ENCODE data around the gene H19. TPM values are rescaled to one million over a fixed set of nuclear protein-coding genes. Genes with fewer than 3 reads are reported as not detected.

The H19 gene
- total RNA-seq, 1 donor from 2014 or later: not detected

- intact Hi-C loops (cut with micrococcal nuclease): no loop called here
Measured at GRCh38 chr11:1947592-1948237, 49.9 kb downstream of the H19 start.

GRCh38 chr11:1946812-1947484 is 50.7 kb downstream of the H19 start, which contains the start of gene MRPL23:
Gene MRPL23 (plus strand): TSS chr11:1947332. CDS start chr11:1947363, 31 bp downstream.
- intact Hi-C loops (cut with micrococcal nuclease): no loop called here

Other genes with a start within 250 kb of the H19 start
- gene IFITM10, start 247.2 kb downstream of the H19 start, total RNA-seq: 0.66 and 0.68 TPM in 2 replicates
- 118 and 121 TPM in 2 replicates for gene CTSD, start 233.9 kb downstream of the H19 start, total RNA-seq
- not detected in 2 replicates for gene SYT8, start 162.9 kb downstream of the H19 start, total RNA-seq
- gene TNNI2, start 158.9 kb downstream of the H19 start, total RNA-seq: 0.70 and 0.75 TPM in 2 replicates
- gene LSP1, start 144.8 kb downstream of the H19 start, total RNA-seq: 600 and 607 TPM in 2 replicates
- not detected in 2 replicates for gene PRR33, start 105.9 kb downstream of the H19 start, total RNA-seq
- 4.9 and 7.3 TPM in 2 replicates for gene TNNT3, start 78.1 kb downstream of the H19 start, total RNA-seq
- gene MRPL23, start 50.5 kb downstream of the H19 start, total RNA-seq: 71.6 and 73.8 TPM in 2 replicates
- not detected in 2 replicates for gene IGF2, start 141.5 kb upstream of the H19 start, total RNA-seq
- gene INS, start 163.4 kb upstream of the H19 start, total RNA-seq: not detected in 2 replicates
- not detected in 2 replicates for gene TH, start 174.0 kb upstream of the H19 start, total RNA-seq

Data from T-helper 2 cell treated with Interferon-gamma antibody and Interleukin-4, amounts not matched to agents 100 ng/mL and 5 ng/mL, for 36 hours (primary cell).